Spinal cord (tissue), 10 donors: Measurements from ENCODE around the gene FITM1. TPM values are rescaled to one million over a fixed set of nuclear protein-coding genes. Genes with fewer than 3 reads are reported as not detected.

Source experiments
- DNase-seq, 6 donors: peaks; one replicate each; pipeline versions ENCODE4 v3.0.0 to v3.0.0-alpha.2; 2013 to 2015; ENCODE audit warnings: low spot score in 6 of 6, low read depth in 4 of 6
- H3K27ac ChIP-seq: one replicate; pipeline ENCODE4 v1.5.1; 2013; ENCODE audit warnings: low read depth, low read length, control low read depth
- H3K27me3 ChIP-seq: one replicate; pipeline ENCODE4 v1.6.1; 2013; ENCODE audit warnings: low read length; ENCODE audit not compliant: control insufficient read depth, insufficient read depth
- H3K36me3 ChIP-seq: one replicate; pipeline ENCODE4 v1.6.1; 2013; ENCODE audit warnings: low read length; ENCODE audit not compliant: control insufficient read depth, insufficient read depth
- H3K4me1 ChIP-seq: one replicate; pipeline ENCODE4 v1.6.1; 2013; ENCODE audit warnings: low read length; ENCODE audit not compliant: control insufficient read depth, insufficient read depth
- H3K4me3 ChIP-seq: one replicate; pipeline ENCODE4 v1.5.1; 2013; ENCODE audit warnings: low read depth, low read length, control low read depth
- H3K9me3 ChIP-seq: one replicate; pipeline ENCODE4 v1.6.1; 2013; ENCODE audit warnings: low read length; ENCODE audit not compliant: control insufficient read depth, insufficient read depth
- WGBS: methylation state at CpG from one replicate; pipeline ENCODE4 v1.1.5; 2013; ENCODE audit warnings: missing lambda C conversion rate; ENCODE audit not compliant: insufficient coverage; 5-methylcytosine and 5-hydroxymethylcytosine counted together
- polyA plus RNA-seq, 2 donors: library from polyadenylated mRNA; unstranded; fragments of 120-200 nt; gene quantifications; one replicate each; pipeline ENCODE4 v1.2.1, GENCODE V29; 2013; ENCODE audit not compliant: insufficient read length in 2 of 2
- total RNA-seq, 2 donors: library from RNA; depleted of rRNA in 1 of 2; stranded (reverse); fragments of 120-200 nt in 1 of 2; fragments of >200 nt in 1 of 2; gene quantifications; one replicate each; pipeline versions ENCODE4 v1.2.3 to v1.2.4, GENCODE V29; 2013 to 2014
- donor health status: healthy.

The FITM1 gene
- total and polyA plus RNA-seq, 4 donors: 0.77 to 1.2 (median 1.1) TPM; not detected in 1

- no peak for DNase-seq
- 86% methylated on average over 1 of the region's 1 CpG for WGBS
Observed at GRCh38 chr14:24087004-24087403, 43.5 kb upstream of the FITM1 start.

GRCh38 chr14:24088095-24088494, 42.4 kb upstream of the FITM1 start:
- Histone ChIP-seq H3K4me1 (peaks cover 5% of the 10 kb centered on the region), H3K9me3 (no peaks in the 10 kb centered on the region), H3K4me3 (no peak overlapping the region), H3K27ac (no peak overlapping the region), H3K27me3 (no peaks in the 10 kb centered on the region), H3K36me3 (no peaks in the 10 kb centered on the region)
- no CpG with 5 or more reads among the region's 2 CpGs for WGBS
- no peak for DNase-seq

More at GRCh38 chr14:24087004-24087403, 43.5 kb upstream of the FITM1 start:
- no peaks in the 10 kb centered on the region for H3K9me3 ChIP-seq
- peaks cover 9% of the 10 kb centered on the region for H3K4me1 ChIP-seq
- no peak overlapping the region for H3K4me3 ChIP-seq
- H3K27ac ChIP-seq: no peak overlapping the region
- peaks cover 4% of the 10 kb centered on the region for H3K27me3 ChIP-seq
- no peaks in the 10 kb centered on the region for H3K36me3 ChIP-seq

- DNase-seq: no peak
- no peak overlapping the region for H3K27ac ChIP-seq
- H3K4me3 ChIP-seq: no peak overlapping the region
- H3K9me3 ChIP-seq: no peaks in the 10 kb centered on the region
- 89% methylated on average over 4 of the region's 6 CpGs for WGBS
- no peaks in the 10 kb centered on the region for H3K27me3 ChIP-seq
- no peaks in the 10 kb centered on the region for H3K36me3 ChIP-seq
- peaks cover 22% of the 10 kb centered on the region for H3K4me1 ChIP-seq
Observed at GRCh38 chr14:24089890-24090289, 40.6 kb upstream of the FITM1 start.

GRCh38 chr14:24092110-24092504, 38.4 kb upstream of the FITM1 start:
- no peaks in the 10 kb centered on the region for H3K27me3 ChIP-seq
- H3K27ac ChIP-seq: no peak overlapping the region

GRCh38 chr14:24092505-24093206, 37.8 kb upstream of the FITM1 start:
- H3K27me3 ChIP-seq: no peaks in the 10 kb centered on the region
- no peak overlapping the region for H3K27ac ChIP-seq
- WGBS: 82% methylated on average over 2 of the region's 4 CpGs
- no peak overlapping the region for H3K4me3 ChIP-seq
- peak in 1 of 6 donors; percentile 70 for DNase-seq
- H3K36me3 ChIP-seq: no peaks in the 10 kb centered on the region
- H3K4me1 ChIP-seq: peaks cover 31% of the 10 kb centered on the region
- H3K9me3 ChIP-seq: no peaks in the 10 kb centered on the region

More at GRCh38 chr14:24092110-24092504, 38.4 kb upstream of the FITM1 start:
- DNase-seq: no peak
- peaks cover 31% of the 10 kb centered on the region for H3K4me1 ChIP-seq
- H3K36me3 ChIP-seq: no peaks in the 10 kb centered on the region
- H3K9me3 ChIP-seq: no peaks in the 10 kb centered on the region
- no peak overlapping the region for H3K4me3 ChIP-seq

GRCh38 chr14:24093207-24093900, 37.1 kb upstream of the FITM1 start:
- H3K27ac ChIP-seq: peak overlapping the region; percentile 42
- H3K9me3 ChIP-seq: no peaks in the 10 kb centered on the region
- H3K4me1 ChIP-seq: peaks cover 31% of the 10 kb centered on the region
- no peak for DNase-seq
- H3K27me3 ChIP-seq: no peaks in the 10 kb centered on the region
- peak overlapping the region; percentile 65 for H3K4me3 ChIP-seq
- H3K36me3 ChIP-seq: peaks cover 3% of the 10 kb centered on the region
- WGBS: 80% methylated on average over 19 of the region's 19 CpGs

- Histone ChIP-seq H3K4me1 (peaks cover 35% of the 10 kb centered on the region), H3K9me3 (no peaks in the 10 kb centered on the region), H3K4me3 (peak within 1 kb of the TSS; percentile 65), H3K27me3 (no peaks in the 10 kb centered on the region), H3K36me3 (peaks cover 9% of the 10 kb centered on the region), H3K27ac (peak within 1 kb of the TSS; percentile 42)
- peak in 2 of 6 donors; percentile 80 to 86 for DNase-seq
- 0% methylated on average over 64 of the region's 68 CpGs for WGBS
Observed at GRCh38 chr14:24093901-24094840, 36.3 kb upstream of the FITM1 start, which contains the start of gene PCK2. PCK2 (plus strand) TSS chr14:24094311; CDS start chr14:24094406, 95 bp downstream.

- Histone ChIP-seq H3K9me3 (no peaks in the 10 kb centered on the region), H3K4me3 (peak overlapping the region; percentile 65), H3K36me3 (peaks cover 10% of the 10 kb centered on the region), H3K27ac (peak overlapping the region; percentile 42), H3K4me1 (peaks cover 36% of the 10 kb centered on the region), H3K27me3 (no peaks in the 10 kb centered on the region)
- WGBS: 15% methylated on average over 14 of the region's 14 CpGs
- DNase-seq: no peak
Observed at GRCh38 chr14:24094841-24095270, 35.6 kb upstream of the FITM1 start.
